ENCODE measurements around the gene ZNRF4. TPM values are rescaled to one million over a fixed set of nuclear protein-coding genes. Genes with fewer than 3 reads are reported as not detected.

ZNRF4 gene
- total and polyA plus RNA-seq, 2 experiments from 2014 or later, result not detected

GRCh38 chr19:5451494-5451893, 3.7 kb upstream of the ZNRF4 start (continued):
- TF ChIP-seq REST (IDR thresholded peaks at IDR 0.05; ENCODE audit: unreplicated experiment), result no peak
- no peak for TF ChIP-seq JUNB (IDR thresholded peaks at IDR 0.05; ENCODE audit: unreplicated experiment)
- TF ChIP-seq NANOG (IDR thresholded peaks at IDR 0.05; ENCODE audit: borderline replicate concordance), result no peak

GRCh38 chr19:5452594-5453565, 2.3 kb upstream of the ZNRF4 start:
- no peaks in the 10 kb centered on the region for H3K4me1 ChIP-seq (ENCODE audit: insufficient read depth)
- no peak overlapping the region for H3K4me3 ChIP-seq
- H3K27ac Mint-ChIP-seq, result no peak overlapping the region
- DNase-seq (ENCODE audit: low spot score) (peak; percentile 35), ATAC-seq (peak; percentile 58)
- H3K36me3 Mint-ChIP-seq (ENCODE audit: low read depth), result no peaks in the 10 kb centered on the region; the same call in 2 of the 3 replicates
- no peaks in the 10 kb centered on the region for H3K27me3 ChIP-seq (ENCODE audit: insufficient read depth)
- H3K9me3 Mint-ChIP-seq, result no peaks in the 10 kb centered on the region
- peaks cover 12% of the 10 kb centered on the region for H3K27me3 Mint-ChIP-seq (ENCODE audit: insufficient read depth, low read depth, poor library complexity)
- no peaks in the 10 kb centered on the region for H3K36me3 ChIP-seq (ENCODE audit: insufficient read depth)
- H3K4me2 ChIP-seq, result no peak overlapping the region
- H4K20me1 ChIP-seq (replicated peaks; ENCODE audit: insufficient read depth), result no peaks in the 10 kb centered on the region
- no peak overlapping the region for H3K4me3 Mint-ChIP-seq
- H3K27ac ChIP-seq (ENCODE audit: low read depth), result no peak overlapping the region
- H3K4me1 Mint-ChIP-seq, result peaks cover 5% of the 10 kb centered on the region; the same call in 1 of the 3 replicates
- H3K79me2 ChIP-seq (replicated peaks; ENCODE audit: insufficient read depth), result no peaks in the 10 kb centered on the region
- H2AFZ ChIP-seq, result no peak overlapping the region
- no peaks in the 10 kb centered on the region for H3F3A ChIP-seq (replicated peaks; ENCODE audit: low read depth)
- H3K9me2 ChIP-seq (ENCODE audit: insufficient read depth), result no peaks in the 10 kb centered on the region
- TF ChIP-seq ETS1 (IDR thresholded peaks at IDR 0.05) (no peak), REST (IDR thresholded peaks at IDR 0.05; ENCODE audit: unreplicated experiment) (no peak), POLR2AphosphoS5 (IDR thresholded peaks at IDR 0.05; ENCODE audit: low read depth) (no peak), JUNB (IDR thresholded peaks at IDR 0.05; ENCODE audit: unreplicated experiment) (no peak), STAT1 (IDR thresholded peaks at IDR 0.05; ENCODE audit: unreplicated experiment) (no peak), ZNF114 (CRISPR knock-in tag; IDR thresholded peaks at IDR 0.05) (no peak), ZNF331 (CRISPR knock-in tag; IDR thresholded peaks at IDR 0.05; ENCODE audit: low read depth) (no peak), CREB1 (CRISPR knock-in tag; IDR thresholded peaks at IDR 0.05; ENCODE audit: low read depth) (no peak), CTCF (conservative IDR thresholded peaks at IDR 0.05; ENCODE audit: low read depth in 2 of 2) (no peak), NANOG (IDR thresholded peaks at IDR 0.05; ENCODE audit: borderline replicate concordance) (no peak)
